NOMO-1 treated with dmso at 0.1 percent for 144 hours (cell line): Measurements from ENCODE around the gene CAPN6.

Experiments
- DNase-seq: peaks from one replicate; lab custom pipeline; 2025; ENCODE audit not compliant: unreplicated experiment; lab: John Stamatoyannopoulos, UW

CAPN6 gene

GRCh38 chrX:111200327-111200726, 70.0 kb downstream of the CAPN6 start:
- DNase-seq, result no peak

- no peak for DNase-seq
Measured at GRCh38 chrX:111199505-111199904, 70.8 kb downstream of the CAPN6 start.
